ENCODE measurements around the gene AGPAT1.

Gene AGPAT1

DNA sequence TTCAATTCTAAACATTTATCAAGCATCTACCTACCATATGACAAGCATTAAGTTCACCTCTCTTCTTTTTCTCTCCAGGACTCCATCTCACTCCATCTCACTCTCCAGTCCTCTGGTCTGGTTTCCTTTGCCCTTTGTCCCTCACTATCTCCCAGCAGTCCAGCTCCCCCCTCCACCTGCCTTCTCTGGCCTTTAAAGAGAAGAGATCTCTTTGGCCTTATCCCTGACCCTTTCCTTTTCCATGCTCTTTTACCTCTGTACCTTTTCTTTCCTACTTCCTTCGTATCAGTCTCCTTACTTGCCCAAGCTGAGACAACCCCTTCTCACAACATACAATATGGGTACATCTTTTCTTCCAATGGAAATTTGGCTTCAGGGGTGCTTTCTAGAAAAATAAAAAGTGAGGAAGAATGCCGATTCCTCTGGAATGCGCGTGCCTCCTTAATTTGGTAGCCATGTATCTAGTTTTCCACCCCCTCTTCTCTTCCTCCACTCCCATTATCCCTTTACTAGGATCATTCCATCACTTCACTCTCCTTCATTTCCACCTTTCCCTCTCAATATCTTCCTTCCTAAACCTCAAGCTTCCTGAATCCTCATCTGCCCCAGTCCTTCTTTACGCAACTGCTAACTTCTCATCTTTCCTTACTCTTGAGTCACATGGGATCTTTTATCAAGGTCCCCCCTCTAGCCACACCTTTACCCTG is 745 bp upstream of the AGPAT1 start:
- no peaks in the 10 kb centered on the region for H3K27me3 ChIP-seq
- TF ChIP-seq, protein P1, sequence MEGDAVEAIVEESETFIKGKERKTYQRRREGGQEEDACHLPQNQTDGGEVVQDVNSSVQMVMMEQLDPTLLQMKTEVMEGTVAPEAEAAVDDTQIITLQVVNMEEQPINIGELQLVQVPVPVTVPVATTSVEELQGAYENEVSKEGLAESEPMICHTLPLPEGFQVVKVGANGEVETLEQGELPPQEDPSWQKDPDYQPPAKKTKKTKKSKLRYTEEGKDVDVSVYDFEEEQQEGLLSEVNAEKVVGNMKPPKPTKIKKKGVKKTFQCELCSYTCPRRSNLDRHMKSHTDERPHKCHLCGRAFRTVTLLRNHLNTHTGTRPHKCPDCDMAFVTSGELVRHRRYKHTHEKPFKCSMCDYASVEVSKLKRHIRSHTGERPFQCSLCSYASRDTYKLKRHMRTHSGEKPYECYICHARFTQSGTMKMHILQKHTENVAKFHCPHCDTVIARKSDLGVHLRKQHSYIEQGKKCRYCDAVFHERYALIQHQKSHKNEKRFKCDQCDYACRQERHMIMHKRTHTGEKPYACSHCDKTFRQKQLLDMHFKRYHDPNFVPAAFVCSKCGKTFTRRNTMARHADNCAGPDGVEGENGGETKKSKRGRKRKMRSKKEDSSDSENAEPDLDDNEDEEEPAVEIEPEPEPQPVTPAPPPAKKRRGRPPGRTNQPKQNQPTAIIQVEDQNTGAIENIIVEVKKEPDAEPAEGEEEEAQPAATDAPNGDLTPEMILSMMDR (IDR thresholded peaks at IDR 0.05): no peak
- peak overlapping the region; percentile 75 to 92 for H3K4me3 ChIP-seq (ENCODE audit: low read depth in 1 of 2, low read length in 1 of 2)
- no peaks in the 10 kb centered on the region for H3K9me3 ChIP-seq
- peak overlapping the region; percentile 97 for H3K27ac ChIP-seq
- H3K36me3 ChIP-seq: peaks cover 14% of the 10 kb centered on the region
- H3K4me1 ChIP-seq (ENCODE audit: control insufficient read depth in 1 of 2, insufficient read depth in 1 of 2, low read depth in 1 of 2, low read length in 1 of 2): peaks cover 50 to 58% of the 10 kb centered on the region in 2 experiments

DNA sequence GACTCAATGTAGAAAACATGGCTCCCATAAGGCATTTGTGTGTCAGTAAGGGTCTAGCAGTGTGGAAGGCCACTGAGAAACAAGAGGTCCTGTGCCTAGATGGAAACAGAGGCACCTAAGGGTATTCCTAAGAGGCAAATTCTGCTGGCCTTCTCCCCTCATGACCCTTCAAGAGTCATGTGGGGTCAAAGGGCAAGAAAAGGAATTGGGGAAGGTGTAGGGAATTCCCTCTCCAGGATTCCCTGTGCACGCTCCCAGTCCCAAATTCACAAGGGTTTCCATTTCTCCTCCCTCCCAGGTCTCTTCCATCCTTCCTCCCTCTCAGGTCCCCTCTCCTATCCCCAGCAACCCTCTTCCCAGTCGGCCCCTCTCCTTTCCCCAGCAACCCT is 568 bp downstream of the AGPAT1 start:
- Histone ChIP-seq H3K4me3 (ENCODE audit: low read depth in 1 of 2, low read length in 1 of 2) (peak overlapping the region; percentile 75 to 92), H3K36me3 (peaks cover 11% of the 10 kb centered on the region), H3K9me3 (no peaks in the 10 kb centered on the region), H3K27me3 (no peaks in the 10 kb centered on the region), H3K27ac (peak overlapping the region; percentile 97), H3K4me1 (ENCODE audit: control insufficient read depth in 1 of 2, insufficient read depth in 1 of 2, low read depth in 1 of 2, low read length in 1 of 2) (peaks cover 50 to 58% of the 10 kb centered on the region in 2 experiments)
- TF ChIP-seq, protein P1 (IDR thresholded peaks at IDR 0.05): no peak

DNA sequence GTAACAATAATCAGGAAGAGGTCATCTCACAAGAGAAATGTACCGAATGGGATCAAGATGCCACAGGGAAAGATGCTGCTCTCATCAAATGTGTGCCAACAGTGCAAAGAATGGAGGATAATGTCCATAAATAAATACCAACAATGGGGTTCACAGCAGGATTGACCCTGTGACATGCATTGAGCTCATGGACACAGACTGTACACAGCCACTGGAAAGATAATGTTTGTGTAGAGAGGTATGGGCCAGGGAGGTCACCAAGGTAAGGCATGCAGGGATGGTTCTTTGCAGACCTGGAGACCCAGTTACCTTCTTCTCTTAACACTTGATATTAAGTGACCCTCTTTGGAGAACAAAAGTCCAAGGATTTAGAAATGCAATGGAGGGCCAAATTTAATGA is 1.5 kb downstream of the AGPAT1 start:
- H3K9me3 ChIP-seq: no peaks in the 10 kb centered on the region
- TF ChIP-seq, protein P1 (IDR thresholded peaks at IDR 0.05): no peak
- no peak overlapping the region for H3K4me3 ChIP-seq (ENCODE audit: low read depth in 1 of 2, low read length in 1 of 2)
- no peak overlapping the region for H3K27ac ChIP-seq
- H3K36me3 ChIP-seq: peaks cover 19% of the 10 kb centered on the region
- peaks cover 46 to 55% of the 10 kb centered on the region in 2 experiments for H3K4me1 ChIP-seq (ENCODE audit: control insufficient read depth in 1 of 2, insufficient read depth in 1 of 2, low read depth in 1 of 2, low read length in 1 of 2)
- H3K27me3 ChIP-seq: no peaks in the 10 kb centered on the region

DNA sequence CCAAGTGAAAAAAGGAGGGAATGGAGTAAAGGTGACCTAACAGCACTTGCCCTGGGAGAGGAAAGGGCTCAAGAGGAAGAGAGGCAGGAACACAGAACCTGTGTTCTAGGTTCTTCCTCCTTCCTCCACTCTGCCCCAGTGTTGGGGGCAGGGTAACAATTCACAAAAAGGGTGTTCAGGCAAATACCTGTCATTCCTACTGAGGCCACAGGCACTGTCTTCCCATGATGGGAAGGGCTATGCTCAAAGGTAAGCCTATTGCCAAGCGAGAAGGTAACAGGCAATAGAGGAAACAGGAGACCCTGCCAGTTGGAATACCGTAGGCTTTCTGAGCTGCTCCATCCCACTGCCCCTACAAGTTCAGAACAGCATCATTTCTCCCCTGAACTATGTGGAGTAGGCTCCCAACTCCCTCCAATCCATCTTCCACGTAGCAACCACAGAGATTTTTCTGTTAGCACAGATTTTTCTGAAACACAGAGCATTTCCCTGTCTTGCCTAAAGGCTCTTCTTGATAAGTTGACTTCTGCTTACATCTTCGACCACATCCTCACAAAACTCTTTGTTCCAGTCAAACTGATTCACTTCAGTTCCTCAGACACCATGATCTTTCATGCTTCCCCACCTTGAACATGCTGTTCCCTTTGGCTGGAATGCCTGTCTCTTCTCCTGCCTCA is 2.7 kb downstream of the AGPAT1 start:
- peaks cover 36 to 44% of the 10 kb centered on the region in 2 experiments for H3K4me1 ChIP-seq (ENCODE audit: control insufficient read depth in 1 of 2, insufficient read depth in 1 of 2, low read depth in 1 of 2, low read length in 1 of 2)
- TF ChIP-seq, protein P1 (IDR thresholded peaks at IDR 0.05): no peak
- H3K27ac ChIP-seq: peak overlapping the region; percentile 44

DNA sequence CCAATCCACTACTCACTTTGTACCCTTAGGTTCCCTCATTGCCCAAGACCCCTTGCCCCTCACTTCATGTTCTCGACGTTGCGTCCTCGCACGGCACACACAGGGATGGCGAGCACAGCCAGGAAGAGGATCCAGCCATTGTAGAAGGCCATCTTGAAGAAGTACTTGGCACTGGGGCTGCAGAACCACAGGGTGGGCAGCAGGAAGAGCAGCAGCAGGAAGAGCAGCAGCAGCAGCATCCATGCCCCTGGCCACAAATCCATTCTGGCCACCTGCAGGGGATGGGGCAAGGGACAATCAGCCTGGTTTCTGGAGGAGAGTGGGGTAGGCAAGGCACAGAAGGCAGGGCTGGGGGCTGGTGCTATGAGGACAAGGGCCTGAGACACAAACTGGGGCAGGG is 4.7 kb downstream of the AGPAT1 start:
- H3K9me3 ChIP-seq: no peaks in the 10 kb centered on the region
- TF ChIP-seq, protein P1 (IDR thresholded peaks at IDR 0.05): no peak
- peaks cover 44% of the 10 kb centered on the region for H3K36me3 ChIP-seq
- H3K27me3 ChIP-seq: no peaks in the 10 kb centered on the region
- no peak overlapping the region for H3K27ac ChIP-seq
- no peak overlapping the region for H3K4me3 ChIP-seq (ENCODE audit: low read depth in 1 of 2, low read length in 1 of 2)
- H3K4me1 ChIP-seq (ENCODE audit: control insufficient read depth in 1 of 2, insufficient read depth in 1 of 2, low read depth in 1 of 2, low read length in 1 of 2): peaks cover 22 to 30% of the 10 kb centered on the region in 2 experiments

More for the DNA sequence above, 2.7 kb downstream of the AGPAT1 start:
- no peaks in the 10 kb centered on the region for H3K9me3 ChIP-seq
- H3K27me3 ChIP-seq: no peaks in the 10 kb centered on the region
- H3K36me3 ChIP-seq: peaks cover 31% of the 10 kb centered on the region
- no peak overlapping the region for H3K4me3 ChIP-seq (ENCODE audit: low read depth in 1 of 2, low read length in 1 of 2)

Data from neutrophil (primary cell).